ENCODE results near the gene ZNF805. TPM values are rescaled to one million over a fixed set of nuclear protein-coding genes. Genes with fewer than 3 reads are reported as not detected.

The ZNF805 gene
- total RNA-seq (2014; rRNA removed; shearing (Covaris generic)) (12.2 and 14.9 TPM in 2 replicates), total RNA-seq (2022) (8.1 and 10.9 TPM in 2 replicates), Bru-seq, nascent RNA (percentile 72 among the genes with signal in this experiment), BruChase-seq, experiment 1, labeled RNA remaining after a 6-hour chase (percentile 52 among the genes with signal in this experiment), BruChase-seq, experiment 2, labeled RNA remaining after a 2-hour chase (percentile 69 among the genes with signal in this experiment)
- long read RNA-seq, transcript ZNF805-202 (4 exons, 1,884 nt), result major isoform, 6 of 7 reads
- long read RNA-seq, partial matches to known transcripts, result 0 of 7 reads
- long read RNA-seq, other reads (novel, unspliced or antisense), result 1 of 7 reads

GRCh38 chr19:57240311-57241090 is at the start of gene ZNF805:
Gene ZNF805, plus strand, starts transcription at chr19:57240632. Its CDS starts 260 bp downstream, at chr19:57240892.
- Histone ChIP-seq H3K36me3 (ENCODE audit: insufficient read depth, low read length) (peaks cover 10% of the 10 kb centered on the region), H4K20me1 (ENCODE audit: insufficient read depth, low read length) (peaks cover 4% of the 10 kb centered on the region; the same call in 1 of the 2 replicates), H3K79me2 (ENCODE audit: insufficient read depth, low read depth, low read length) (peaks cover 20% of the 10 kb centered on the region), H2AFZ (ENCODE audit: low read length) (peak within 1 kb of the TSS; percentile 94), H3K27ac (ENCODE audit: low read depth, low read length, poor library complexity, severe bottlenecking) (peak within 1 kb of the TSS; percentile 58), H3K4me2 (ENCODE audit: low read length) (peak within 1 kb of the TSS; percentile 75), H3K4me3 (ENCODE audit: low read depth, low read length, poor library complexity, severe bottlenecking) (peak within 1 kb of the TSS; percentile 89), H3K9me2 (ENCODE audit: insufficient read depth, low read length) (no peaks in the 10 kb centered on the region), H3K9me3 (ENCODE audit: low read length) (no peaks in the 10 kb centered on the region), H3K4me1 (ENCODE audit: insufficient read depth, low read length, poor library complexity, severe bottlenecking) (peaks cover 20% of the 10 kb centered on the region)
- TSS peak; percentile 76 for BruUV-seq (replicated peaks)
- TF ChIP-seq CTCF (conservative IDR thresholded peaks at IDR 0.05; ENCODE audit: low read length) (no peak), EZH2phosphoT487 (IDR thresholded peaks at IDR 0.05; ENCODE audit: borderline replicate concordance, low read depth, low read length) (no peak)
- POLR2A ChIA-PET, result interaction anchor here (0.6 kb wide), 2 partner anchors 839 to 925 kb away, joined by 3 to 4 read pairs; no protein-coding TSS in a partner anchor
- peak; percentile 95 for DNase-seq (ENCODE audit: low spot score)
- intact Hi-C loops (cut with micrococcal nuclease; ENCODE audit: unreplicated experiment), result loop anchor here (1.0 kb wide), 1 partner anchor 40 kb away; the partner anchor contains the start of gene ZNF460
- CTCF ChIA-PET (ENCODE audit: unreplicated experiment), result no interaction called here

GRCh38 chr19:57191141-57192076 is 49.0 kb upstream of the ZNF805 start, which contains the start of gene ZNF264:
Gene ZNF264, plus strand, starts transcription at chr19:57191500. Its CDS starts 414 bp downstream, at chr19:57191914.
- TF ChIP-seq EZH2phosphoT487 (IDR thresholded peaks at IDR 0.05; ENCODE audit: borderline replicate concordance, low read depth, low read length) (no peak), CTCF (conservative IDR thresholded peaks at IDR 0.05; ENCODE audit: low read length) (no peak)

More at GRCh38 chr19:57191141-57192076, 49.0 kb upstream of the ZNF805 start, which contains the start of gene ZNF264:
- H4K20me1 ChIP-seq (ENCODE audit: insufficient read depth, low read length), result no peaks in the 10 kb centered on the region
- ChIA-PET POLR2A (no interaction called here), CTCF (ENCODE audit: unreplicated experiment) (no interaction called here)
- peak within 1 kb of the TSS; percentile 45 for H3K27ac ChIP-seq (ENCODE audit: low read depth, low read length, poor library complexity, severe bottlenecking)
- H2AFZ ChIP-seq (ENCODE audit: low read length), result peak within 1 kb of the TSS; percentile 86
- H3K36me3 ChIP-seq (ENCODE audit: insufficient read depth, low read length), result peaks cover 29% of the 10 kb centered on the region
- intact Hi-C loops (cut with micrococcal nuclease; ENCODE audit: unreplicated experiment), result no loop called here
- H3K79me2 ChIP-seq (ENCODE audit: insufficient read depth, low read depth, low read length), result peaks cover 10% of the 10 kb centered on the region
- DNase-seq (ENCODE audit: low spot score), result peak; percentile 80
- H3K9me3 ChIP-seq (ENCODE audit: low read length), result peaks cover 15% of the 10 kb centered on the region; the same call in 1 of the 2 replicates
- peaks cover 5% of the 10 kb centered on the region for H3K4me1 ChIP-seq (ENCODE audit: insufficient read depth, low read length, poor library complexity, severe bottlenecking)
- peak within 1 kb of the TSS; percentile 74 for H3K4me2 ChIP-seq (ENCODE audit: low read length)
- H3K9me2 ChIP-seq (ENCODE audit: insufficient read depth, low read length), result no peaks in the 10 kb centered on the region
- BruUV-seq (replicated peaks), result TSS peak; percentile 52
- H3K4me3 ChIP-seq (ENCODE audit: low read depth, low read length, poor library complexity, severe bottlenecking), result peak within 1 kb of the TSS; percentile 85
